Measurements from ENCODE around the gene C1orf21. TPM values are rescaled to one million over a fixed set of nuclear protein-coding genes. Genes with fewer than 3 reads are reported as not detected.

Gene C1orf21
- total and polyA plus RNA-seq, 9 donors: 36.9 to 51.3 (median 44.3) TPM

- no peaks in the 10 kb centered on the region for H3K36me3 ChIP-seq (ENCODE audit: control insufficient read depth, insufficient read depth, low read length)
- H3K4me1 ChIP-seq (ENCODE audit: control insufficient read depth, insufficient read depth, low read length): peaks cover 11% of the 10 kb centered on the region
- DNase-seq: no peak
- H3K9me3 ChIP-seq (replicated peaks; ENCODE audit: control insufficient read depth, low read depth, low read length): no peaks in the 10 kb centered on the region
- H3K27ac ChIP-seq (ENCODE audit: low read length): no peak overlapping the region
- H3K4me3 ChIP-seq (ENCODE audit: low read length): peak overlapping the region; percentile 43
- peaks cover 4% of the 10 kb centered on the region for H3K27me3 ChIP-seq (ENCODE audit: control insufficient read depth, insufficient read depth, low read length)
- 46% methylated on average over 9 of the region's 15 CpGs for WGBS (ENCODE audit: insufficient coverage)
Measured at GRCh38 chr1:184664661-184665060, 277.8 kb downstream of the C1orf21 start.

- Histone ChIP-seq H3K4me1 (ENCODE audit: control insufficient read depth, insufficient read depth, low read length) (peaks cover 11% of the 10 kb centered on the region), H3K36me3 (ENCODE audit: control insufficient read depth, insufficient read depth, low read length) (no peaks in the 10 kb centered on the region), H3K27ac (ENCODE audit: low read length) (no peak overlapping the region), H3K27me3 (ENCODE audit: control insufficient read depth, insufficient read depth, low read length) (peaks cover 4% of the 10 kb centered on the region), H3K4me3 (ENCODE audit: low read length) (no peak overlapping the region), H3K9me3 (replicated peaks; ENCODE audit: control insufficient read depth, low read depth, low read length) (no peaks in the 10 kb centered on the region)
- 36% methylated on average over 4 of the region's 6 CpGs for WGBS (ENCODE audit: insufficient coverage)
- DNase-seq: no peak
Measured at GRCh38 chr1:184665360-184665759, 278.5 kb downstream of the C1orf21 start.

DNA sequence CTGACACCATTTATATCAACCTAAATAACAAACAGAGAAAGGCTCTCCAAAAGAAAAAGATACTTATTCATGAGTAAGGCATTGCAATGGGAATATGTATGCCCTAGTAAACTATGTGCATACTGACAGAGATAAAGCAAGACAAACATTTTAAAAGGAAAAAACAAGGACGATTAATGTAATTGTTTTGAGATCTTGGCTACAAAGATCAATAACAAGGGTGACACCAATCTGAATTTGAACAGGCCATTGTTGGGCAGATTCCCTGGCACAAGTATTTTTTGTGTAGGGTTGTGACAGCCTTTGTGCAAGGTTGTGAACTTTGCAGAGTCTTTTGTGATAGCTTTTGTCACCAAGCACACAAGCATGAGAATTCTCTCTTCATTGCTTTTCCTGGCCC, 282.6 kb downstream of the C1orf21 start:
- no CpG with 5 or more reads among the region's 1 CpG for WGBS (ENCODE audit: insufficient coverage)
- Histone ChIP-seq H3K27me3 (ENCODE audit: control insufficient read depth, insufficient read depth, low read length) (peaks cover 3% of the 10 kb centered on the region), H3K4me3 (ENCODE audit: low read length) (no peak overlapping the region), H3K9me3 (replicated peaks; ENCODE audit: control insufficient read depth, low read depth, low read length) (no peaks in the 10 kb centered on the region), H3K27ac (ENCODE audit: low read length) (no peak overlapping the region), H3K36me3 (ENCODE audit: control insufficient read depth, insufficient read depth, low read length) (no peaks in the 10 kb centered on the region), H3K4me1 (ENCODE audit: control insufficient read depth, insufficient read depth, low read length) (peaks cover 2% of the 10 kb centered on the region)
- DNase-seq: no peak

DNA sequence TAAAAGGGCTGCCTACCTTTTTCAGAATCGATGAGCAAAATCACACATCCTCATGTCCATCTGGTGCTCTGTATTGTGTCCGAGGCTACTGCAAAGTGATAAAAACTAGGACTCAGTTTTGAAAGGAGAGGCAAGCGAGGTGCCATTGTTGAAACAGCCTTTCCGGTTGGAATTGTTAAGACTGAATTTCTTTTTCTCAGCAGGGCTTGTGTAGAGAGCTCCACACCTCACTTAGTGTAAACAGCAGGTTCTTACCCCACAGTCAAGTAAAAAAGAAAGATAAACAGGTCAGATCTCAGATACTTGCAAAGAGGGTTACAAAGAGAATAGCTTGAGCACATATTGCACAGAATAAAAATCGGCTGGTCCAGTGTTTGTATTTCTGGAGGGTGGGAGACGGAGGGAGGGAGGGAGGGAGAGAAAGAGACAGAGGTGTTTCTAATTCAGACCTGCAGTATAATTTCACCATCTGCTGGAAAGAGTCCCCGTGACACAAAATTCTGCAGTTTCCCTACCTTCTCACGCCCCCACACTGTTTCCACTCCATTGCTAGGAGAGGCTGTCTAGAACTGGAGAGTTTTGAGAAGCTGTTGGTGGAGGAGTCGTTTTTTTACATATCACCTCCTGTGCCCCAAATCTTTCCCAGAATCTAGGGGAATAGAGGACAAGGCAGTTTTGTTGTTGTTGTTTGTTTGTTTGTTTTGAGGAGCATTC, 285.3 kb downstream of the C1orf21 start:
- WGBS (ENCODE audit: insufficient coverage): no CpG with 5 or more reads among the region's 9 CpGs
- no peaks in the 10 kb centered on the region for H3K9me3 ChIP-seq (replicated peaks; ENCODE audit: control insufficient read depth, low read depth, low read length)

DNA sequence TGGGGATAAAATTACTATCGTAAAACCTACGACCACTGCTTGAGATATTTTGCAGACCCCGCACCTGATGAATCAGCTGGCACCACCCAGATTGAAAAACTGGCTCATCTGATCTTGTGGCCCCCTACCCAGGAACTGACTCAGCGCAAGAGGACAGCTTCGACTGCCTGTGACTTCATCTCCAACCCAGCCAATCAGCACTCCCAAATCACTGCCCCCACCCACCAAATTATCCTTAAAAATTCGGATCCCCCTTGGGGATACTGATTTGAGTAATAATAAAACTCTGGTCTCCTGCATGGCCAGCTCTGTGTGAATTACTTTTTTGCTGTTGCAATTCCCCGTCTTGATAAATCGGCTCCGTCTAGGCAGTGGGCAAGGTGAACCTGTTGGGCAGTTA, 286.5 kb downstream of the C1orf21 start:
- no peak overlapping the region for H3K4me3 ChIP-seq (ENCODE audit: low read length)
- H3K27me3 ChIP-seq (ENCODE audit: control insufficient read depth, insufficient read depth, low read length): no peaks in the 10 kb centered on the region
- H3K9me3 ChIP-seq (replicated peaks; ENCODE audit: control insufficient read depth, low read depth, low read length): no peaks in the 10 kb centered on the region
- no peak overlapping the region for H3K27ac ChIP-seq (ENCODE audit: low read length)
- DNase-seq: no peak
- H3K36me3 ChIP-seq (ENCODE audit: control insufficient read depth, insufficient read depth, low read length): no peaks in the 10 kb centered on the region
- WGBS (ENCODE audit: insufficient coverage): 88% methylated on average over 6 of the region's 9 CpGs
- no peaks in the 10 kb centered on the region for H3K4me1 ChIP-seq (ENCODE audit: control insufficient read depth, insufficient read depth, low read length)

More for the DNA sequence above, 285.3 kb downstream of the C1orf21 start:
- Histone ChIP-seq H3K27ac (ENCODE audit: low read length) (no peak overlapping the region), H3K36me3 (ENCODE audit: control insufficient read depth, insufficient read depth, low read length) (no peaks in the 10 kb centered on the region), H3K4me3 (ENCODE audit: low read length) (no peak overlapping the region), H3K4me1 (ENCODE audit: control insufficient read depth, insufficient read depth, low read length) (no peaks in the 10 kb centered on the region), H3K27me3 (ENCODE audit: control insufficient read depth, insufficient read depth, low read length) (no peaks in the 10 kb centered on the region)
- no peak for DNase-seq

- no peak overlapping the region for H3K27ac ChIP-seq (ENCODE audit: low read length)
Measured at GRCh38 chr1:184677344-184677743, 290.5 kb downstream of the C1orf21 start.

More at GRCh38 chr1:184677344-184677743, 290.5 kb downstream of the C1orf21 start:
- no peaks in the 10 kb centered on the region for H3K27me3 ChIP-seq (ENCODE audit: control insufficient read depth, insufficient read depth, low read length)
- no peak for DNase-seq
- H3K4me1 ChIP-seq (ENCODE audit: control insufficient read depth, insufficient read depth, low read length): no peaks in the 10 kb centered on the region
- H3K9me3 ChIP-seq (replicated peaks; ENCODE audit: control insufficient read depth, low read depth, low read length): peaks cover 2% of the 10 kb centered on the region
- H3K36me3 ChIP-seq (ENCODE audit: control insufficient read depth, insufficient read depth, low read length): no peaks in the 10 kb centered on the region
- H3K4me3 ChIP-seq (ENCODE audit: low read length): no peak overlapping the region

Data from muscle of leg (tissue), 11 donors.